KMS-11 (cell line): ENCODE results near the gene CACNA2D1.

ENCODE experiments used
- H2AFZ ChIP-seq: fragments of 200-600 bp; sonication (generic); 2 replicates; pipeline ENCODE4 v1.6.1; 2016; ENCODE audit warnings: antibody characterized with exemption, mixed run types, low read depth
- H3K27ac ChIP-seq: fragments of 200-600 bp; sonication (generic); 2 replicates; pipeline ENCODE4 v1.6.1; 2016; ENCODE audit warnings: mild to moderate bottlenecking, mixed run types
- H3K27me3 ChIP-seq: fragments of 200-600 bp; sonication (generic); 2 replicates; pipeline ENCODE4 v1.6.1; 2017; ENCODE audit warnings: mild to moderate bottlenecking, low read depth, mixed run types, moderate library complexity; ENCODE audit not compliant: insufficient read depth
- H3K36me3 ChIP-seq: fragments of 200-600 bp; sonication (generic); 2 replicates; pipeline ENCODE4 v1.6.1; 2017; ENCODE audit warnings: mild to moderate bottlenecking, mixed run types; ENCODE audit not compliant: insufficient read depth
- H3K4me1 ChIP-seq: fragments of 200-600 bp; sonication (generic); 2 replicates; pipeline ENCODE4 v1.6.1; 2016; ENCODE audit warnings: mild to moderate bottlenecking, low read depth, mixed run types; ENCODE audit not compliant: poor library complexity, severe bottlenecking
- H3K4me2 ChIP-seq: fragments of 200-600 bp; sonication (generic); 2 replicates; pipeline ENCODE4 v1.7.0; 2016; ENCODE audit warnings: mild to moderate bottlenecking, mixed run types
- H3K4me3 ChIP-seq: fragments of 200-600 bp; sonication (generic); IDR thresholded peaks from 2 replicates; pipeline ENCODE4 v1.6.1; 2017; ENCODE audit warnings: low read depth, low read length, mixed read lengths; ENCODE audit not compliant: insufficient read depth
- H3K79me2 ChIP-seq: fragments of 200-600 bp; sonication (generic); 2 replicates; pipeline ENCODE4 v1.6.1; 2016; ENCODE audit warnings: low read depth, mixed run types; ENCODE audit not compliant: insufficient read depth
- H3K9ac ChIP-seq: fragments of 200-600 bp; sonication (generic); 2 replicates; pipeline ENCODE4 v1.6.1; 2016; ENCODE audit warnings: mild to moderate bottlenecking, mixed run types
- H4K20me1 ChIP-seq: fragments of 200-600 bp; sonication (generic); 2 replicates; pipeline ENCODE4 v1.6.1; 2016; ENCODE audit warnings: mild to moderate bottlenecking, mixed run types; ENCODE audit not compliant: insufficient read depth
- TF ChIP-seq, protein P1 (sequence below): fragments of 200-600 bp; sonication (generic); conservative IDR thresholded peaks from 2 replicates; pipeline ENCODE4 v1.6.1; 2017; ENCODE audit warnings: low read depth, mild to moderate bottlenecking, antibody characterized with exemption, low read length, moderate library complexity, mixed read lengths

Gene CACNA2D1

DNA sequence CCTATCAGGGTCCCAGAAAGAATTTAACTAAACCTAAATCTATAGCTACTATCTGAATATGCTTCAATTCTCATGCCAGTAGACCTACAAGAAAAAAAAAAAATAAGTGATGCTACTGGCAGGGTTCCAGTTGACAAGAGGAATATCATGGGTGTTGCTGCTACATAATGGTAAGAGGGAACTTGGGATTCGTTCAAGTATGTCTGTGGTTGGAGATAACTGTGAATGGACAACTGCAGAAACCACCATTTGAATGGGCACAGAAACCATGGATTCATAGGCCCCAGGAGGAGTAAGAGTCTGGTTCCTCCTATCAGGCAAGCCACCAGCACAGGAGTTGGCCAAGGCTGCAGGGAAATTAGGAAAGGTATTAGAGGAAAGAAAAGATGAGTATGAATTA lies 386.1 kb downstream of the CACNA2D1 start:
- Histone ChIP-seq H3K27ac (no peak overlapping the region), H3K9ac (no peak overlapping the region), H2AFZ (no peak overlapping the region), H4K20me1 (no peaks in the 10 kb centered on the region), H3K79me2 (no peaks in the 10 kb centered on the region), H3K4me3 (no peak overlapping the region), H3K36me3 (no peaks in the 10 kb centered on the region), H3K27me3 (no peaks in the 10 kb centered on the region), H3K4me2 (no peak overlapping the region), H3K4me1 (no peaks in the 10 kb centered on the region)
- TF ChIP-seq, protein P1, sequence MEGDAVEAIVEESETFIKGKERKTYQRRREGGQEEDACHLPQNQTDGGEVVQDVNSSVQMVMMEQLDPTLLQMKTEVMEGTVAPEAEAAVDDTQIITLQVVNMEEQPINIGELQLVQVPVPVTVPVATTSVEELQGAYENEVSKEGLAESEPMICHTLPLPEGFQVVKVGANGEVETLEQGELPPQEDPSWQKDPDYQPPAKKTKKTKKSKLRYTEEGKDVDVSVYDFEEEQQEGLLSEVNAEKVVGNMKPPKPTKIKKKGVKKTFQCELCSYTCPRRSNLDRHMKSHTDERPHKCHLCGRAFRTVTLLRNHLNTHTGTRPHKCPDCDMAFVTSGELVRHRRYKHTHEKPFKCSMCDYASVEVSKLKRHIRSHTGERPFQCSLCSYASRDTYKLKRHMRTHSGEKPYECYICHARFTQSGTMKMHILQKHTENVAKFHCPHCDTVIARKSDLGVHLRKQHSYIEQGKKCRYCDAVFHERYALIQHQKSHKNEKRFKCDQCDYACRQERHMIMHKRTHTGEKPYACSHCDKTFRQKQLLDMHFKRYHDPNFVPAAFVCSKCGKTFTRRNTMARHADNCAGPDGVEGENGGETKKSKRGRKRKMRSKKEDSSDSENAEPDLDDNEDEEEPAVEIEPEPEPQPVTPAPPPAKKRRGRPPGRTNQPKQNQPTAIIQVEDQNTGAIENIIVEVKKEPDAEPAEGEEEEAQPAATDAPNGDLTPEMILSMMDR: no peak

DNA sequence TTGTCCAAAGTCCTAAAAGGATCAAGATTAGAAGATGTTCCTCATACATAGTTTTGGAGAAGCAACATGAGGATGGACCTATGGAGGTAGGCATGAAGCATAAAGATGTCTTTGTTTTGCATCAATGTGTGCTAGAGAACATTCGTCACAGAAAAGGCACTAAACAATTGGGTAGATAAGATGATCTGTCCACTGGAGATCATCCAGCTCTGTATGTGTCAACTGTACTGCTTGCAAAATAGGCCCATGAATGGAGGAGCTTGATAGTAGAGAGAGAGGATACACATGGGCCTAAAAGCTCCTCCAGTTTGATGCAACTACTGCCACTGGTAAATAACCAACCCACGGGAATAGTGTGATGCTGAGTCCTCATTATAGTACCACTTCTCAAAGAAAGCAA lies 387.3 kb downstream of the CACNA2D1 start:
- no peaks in the 10 kb centered on the region for H3K4me1 ChIP-seq
- no peaks in the 10 kb centered on the region for H4K20me1 ChIP-seq
- H3K4me2 ChIP-seq: no peak overlapping the region
- H3K27me3 ChIP-seq: no peaks in the 10 kb centered on the region
- no peak overlapping the region for H3K27ac ChIP-seq
- H2AFZ ChIP-seq: no peak overlapping the region
- no peaks in the 10 kb centered on the region for H3K79me2 ChIP-seq
- no peak overlapping the region for H3K9ac ChIP-seq
- no peaks in the 10 kb centered on the region for H3K36me3 ChIP-seq
- TF ChIP-seq, protein P1: no peak
- H3K4me3 ChIP-seq: no peak overlapping the region

DNA sequence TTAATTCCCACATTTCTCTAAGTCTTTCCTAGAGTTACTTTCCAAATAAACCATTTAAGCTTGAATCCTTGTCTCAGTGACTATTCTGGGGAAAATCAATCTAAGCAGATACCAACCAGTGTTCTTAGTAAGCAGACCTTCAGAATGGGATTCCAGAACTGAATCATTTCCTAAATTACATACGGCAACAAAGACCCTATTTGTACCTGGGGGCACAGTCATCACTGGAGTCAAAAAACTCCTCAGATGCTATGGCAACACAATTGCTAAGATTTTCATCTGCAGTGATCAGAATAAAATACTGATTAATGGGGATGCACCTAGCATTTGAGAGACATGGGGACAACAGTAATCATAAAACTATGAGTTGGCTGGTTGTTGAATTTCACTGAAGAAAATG lies 389.0 kb downstream of the CACNA2D1 start:
- Histone ChIP-seq H4K20me1 (no peaks in the 10 kb centered on the region), H3K36me3 (no peaks in the 10 kb centered on the region), H3K9ac (no peak overlapping the region), H2AFZ (no peak overlapping the region), H3K4me2 (no peak overlapping the region), H3K4me1 (no peaks in the 10 kb centered on the region), H3K4me3 (no peak overlapping the region), H3K27me3 (no peaks in the 10 kb centered on the region), H3K27ac (no peak overlapping the region), H3K79me2 (no peaks in the 10 kb centered on the region)
- TF ChIP-seq, protein P1: no peak

DNA sequence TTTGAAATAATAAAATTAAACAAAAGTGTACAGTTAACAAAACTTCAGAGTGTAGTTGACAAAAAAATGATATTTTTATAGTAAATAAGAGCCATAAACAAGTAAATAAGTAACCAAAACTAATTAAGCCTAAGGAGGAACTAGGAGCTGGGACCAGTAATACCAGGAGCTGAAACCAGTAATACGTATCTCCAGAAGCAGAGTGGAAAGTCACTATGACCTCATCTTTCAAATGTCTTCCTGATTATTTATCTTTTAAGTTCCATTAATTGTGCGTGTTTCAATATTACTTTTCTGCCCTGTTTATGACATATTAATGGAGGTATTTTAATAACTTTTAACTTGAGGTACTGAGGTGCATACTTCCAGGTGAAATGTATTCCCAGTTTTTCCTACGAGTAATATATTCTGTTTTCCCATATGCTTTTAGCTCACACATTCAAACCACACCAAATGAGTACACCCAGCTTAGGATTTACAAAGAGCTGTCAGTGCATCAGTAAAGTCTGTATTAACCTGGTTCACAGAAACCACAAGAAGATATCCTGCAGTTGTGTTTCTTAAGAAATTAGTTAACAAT lies 390.0 kb downstream of the CACNA2D1 start:
- Histone ChIP-seq H4K20me1 (no peaks in the 10 kb centered on the region), H3K4me3 (no peak overlapping the region), H3K9ac (no peak overlapping the region), H3K4me1 (no peaks in the 10 kb centered on the region), H2AFZ (no peak overlapping the region), H3K27me3 (no peaks in the 10 kb centered on the region), H3K27ac (no peak overlapping the region), H3K79me2 (no peaks in the 10 kb centered on the region), H3K4me2 (no peak overlapping the region), H3K36me3 (no peaks in the 10 kb centered on the region)
- TF ChIP-seq, protein P1: no peak
